ENCODE data around the gene BCAR3.

Gene BCAR3

GRCh38 chr1:93566227-93566626, 115.4 kb downstream of the BCAR3 start:
- TF ChIP-seq, protein P1, sequence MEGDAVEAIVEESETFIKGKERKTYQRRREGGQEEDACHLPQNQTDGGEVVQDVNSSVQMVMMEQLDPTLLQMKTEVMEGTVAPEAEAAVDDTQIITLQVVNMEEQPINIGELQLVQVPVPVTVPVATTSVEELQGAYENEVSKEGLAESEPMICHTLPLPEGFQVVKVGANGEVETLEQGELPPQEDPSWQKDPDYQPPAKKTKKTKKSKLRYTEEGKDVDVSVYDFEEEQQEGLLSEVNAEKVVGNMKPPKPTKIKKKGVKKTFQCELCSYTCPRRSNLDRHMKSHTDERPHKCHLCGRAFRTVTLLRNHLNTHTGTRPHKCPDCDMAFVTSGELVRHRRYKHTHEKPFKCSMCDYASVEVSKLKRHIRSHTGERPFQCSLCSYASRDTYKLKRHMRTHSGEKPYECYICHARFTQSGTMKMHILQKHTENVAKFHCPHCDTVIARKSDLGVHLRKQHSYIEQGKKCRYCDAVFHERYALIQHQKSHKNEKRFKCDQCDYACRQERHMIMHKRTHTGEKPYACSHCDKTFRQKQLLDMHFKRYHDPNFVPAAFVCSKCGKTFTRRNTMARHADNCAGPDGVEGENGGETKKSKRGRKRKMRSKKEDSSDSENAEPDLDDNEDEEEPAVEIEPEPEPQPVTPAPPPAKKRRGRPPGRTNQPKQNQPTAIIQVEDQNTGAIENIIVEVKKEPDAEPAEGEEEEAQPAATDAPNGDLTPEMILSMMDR (IDR thresholded peaks at IDR 0.05) = no peak

DNA sequence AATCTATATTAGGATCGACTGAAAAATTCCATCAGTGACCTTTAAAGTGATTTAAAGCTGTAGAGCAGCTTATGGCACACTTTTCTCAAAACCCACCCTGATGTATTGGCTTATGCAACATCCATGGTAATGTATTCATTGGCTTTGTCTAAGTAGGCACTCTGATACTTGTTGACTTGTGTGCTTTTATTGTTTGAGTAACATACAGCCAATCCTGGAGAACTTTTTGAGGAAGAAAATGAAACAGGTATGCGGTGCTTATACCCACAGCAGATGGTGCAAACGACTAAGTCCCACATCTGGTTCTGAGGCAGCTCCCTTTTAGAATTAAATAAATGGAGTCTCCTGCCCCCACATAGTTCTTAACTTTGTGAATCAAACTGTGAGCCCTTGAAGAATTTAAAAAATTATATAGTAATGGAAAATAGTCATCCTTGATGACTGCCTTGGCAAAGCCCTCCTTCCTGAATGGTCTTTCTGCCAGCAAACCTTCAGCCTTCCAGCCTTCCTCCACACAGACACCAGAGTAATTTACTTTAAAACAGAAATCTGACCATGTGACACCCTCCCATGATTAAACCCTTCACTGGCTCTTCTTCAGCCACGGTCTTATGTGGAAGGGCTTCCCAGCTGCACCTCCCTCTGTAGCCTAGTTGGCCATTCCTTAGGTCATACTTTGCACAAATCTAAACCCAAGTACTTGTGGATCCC, 116.0 kb downstream of the BCAR3 start:
- TF ChIP-seq, protein P1 (IDR thresholded peaks at IDR 0.05) = no peak

DNA sequence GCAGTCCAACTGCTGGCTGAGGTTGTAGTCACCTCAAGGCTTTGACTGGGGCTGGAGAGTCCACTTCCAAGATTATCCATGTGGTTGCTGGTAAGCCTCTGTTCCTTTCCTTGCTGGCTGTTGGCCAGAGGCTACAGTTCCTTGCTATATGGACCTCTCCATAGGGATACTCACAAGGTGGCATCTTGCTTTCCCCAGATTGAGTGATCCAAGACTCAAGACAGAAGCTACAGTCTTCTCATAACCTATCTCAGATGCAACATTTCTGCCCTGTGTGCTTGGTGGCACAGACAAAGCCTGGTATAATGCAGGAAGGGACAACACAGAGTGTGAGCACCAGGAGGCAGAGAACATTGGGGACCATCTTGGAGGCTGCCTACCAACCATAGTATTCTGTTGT, 121.9 kb downstream of the BCAR3 start:
- TF ChIP-seq, protein P1 (IDR thresholded peaks at IDR 0.05) = no peak

GRCh38 chr1:93559045-93559444, 122.6 kb downstream of the BCAR3 start:
- TF ChIP-seq, protein P1 (IDR thresholded peaks at IDR 0.05) = no peak

DNA sequence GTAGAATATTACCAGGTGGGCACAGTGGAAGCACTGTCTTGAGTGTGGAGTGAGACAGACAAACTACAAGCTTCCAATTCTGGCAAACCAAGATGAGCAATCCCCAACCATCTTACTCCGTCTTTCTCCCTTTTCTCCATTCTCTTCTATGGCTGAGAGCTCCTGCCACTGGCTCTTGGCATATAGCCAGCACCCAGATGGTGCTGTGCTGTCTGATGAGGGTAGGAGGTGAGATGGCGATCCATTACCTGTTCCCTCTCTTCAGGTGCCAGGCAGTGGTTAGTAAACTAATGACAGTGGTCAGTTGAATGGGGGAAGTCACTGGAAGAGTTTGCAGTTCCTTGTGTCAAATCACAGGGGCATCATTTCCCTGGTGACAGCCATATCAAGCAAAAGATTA, 125.3 kb downstream of the BCAR3 start:
- TF ChIP-seq, protein P1 (IDR thresholded peaks at IDR 0.05) = no peak

GRCh38 chr1:93554883-93555872, 126.5 kb downstream of the BCAR3 start:
- TF ChIP-seq, protein P1 (IDR thresholded peaks at IDR 0.05) = no peak

- TF ChIP-seq, protein P1 (IDR thresholded peaks at IDR 0.05) = no peak
Observed at GRCh38 chr1:93552741-93553455, 128.7 kb downstream of the BCAR3 start.

All from LNCAP (cell line).